Keratinocyte (primary cell): Measurements from ENCODE around the gene ELP4.

ENCODE experiments used
- CTCF ChIP-seq, 3 experiments: IDR thresholded peaks in 1 of 3; conservative IDR thresholded peaks in 1 of 3; optimal IDR thresholded peaks in 1 of 3; 2 replicates in 2 of 3; 3 replicates in 1 of 3; pipeline versions ENCODE3 to v1.5.1; 2011; ENCODE audit warnings: low read length in 3 of 3, mild to moderate bottlenecking in 3 of 3, moderate library complexity in 2 of 3, control low read depth in 1 of 3, inconsistent platforms in 1 of 3; ENCODE audit not compliant: insufficient read depth in 2 of 3; ENCODE audit errors: extremely low read depth in 1 of 3
- EZH2 ChIP-seq: IDR thresholded peaks from one replicate; pipeline ENCODE4 v1.6.1; 2012; ENCODE audit warnings: inconsistent platforms, mild to moderate bottlenecking, low read length, moderate library complexity

GRCh38 chr11:31531293-31531692 lies 21.7 kb downstream of the ELP4 start:
- TF ChIP-seq CTCF (optimal IDR thresholded peaks at IDR 0.05 in 1 of 3, IDR thresholded peaks at IDR 0.05 in 1 of 3, conservative IDR thresholded peaks at IDR 0.05 in 1 of 3; ENCODE audit: extremely low read depth in 1 of 3, insufficient read depth in 2 of 3, low read length in 3 of 3) (no peak), EZH2 (no peak)
